K562 (cell line): ENCODE results near the gene CNIH3. TPM values are rescaled to one million over a fixed set of nuclear protein-coding genes. Genes with fewer than 3 reads are reported as not detected.

Source experiments
- ATAC-seq: fragments of 200-7000 bp; cut with Tn5 transposase; 3 replicates; pipeline ENCODE4 v1.9.1; 2020; ENCODE audit warnings: moderate library complexity
- BruUV-seq: library from RNA; stranded (reverse); fragments of 400-500 nt; replicated peaks from 2 replicates; lab custom pipeline; 2021; lab: Mats Ljungman, UMichigan
- CTCF ChIA-PET: fragments of 300-600 bp; formaldehyde crosslinking; extraction: SDS; loops from one replicate; lab custom pipeline; 2021; ENCODE audit warnings: low intra/inter-chr PET ratio; lab: Yijun Ruan, JAX
- POLR2A ChIA-PET: fragments of 300-600, 350-650 bp; sonication (Branson Sonifier 250); formaldehyde crosslinking; extraction: SDS; loops from one replicate; lab custom pipeline; 2021; ENCODE audit warnings: antibody characterized with exemption, inconsistent platforms; lab: Yijun Ruan, JAX
- DNase-seq, 4 experiments: peaks; one replicate each; pipeline versions ENCODE4 v3.0.0 to v3.0.0-alpha.2; 2011 to 2018; ENCODE audit warnings: low spot score in 3 of 4, mixed read lengths in 3 of 4; ENCODE audit errors: extremely low read depth in 1 of 4
- FAIRE-seq: peaks from 2 replicates; lab custom pipeline; 2011; peaks lifted over from hg19 to GRCh38; lab: Jason Lieb, UNC
- H2AFZ ChIP-seq: 2 replicates; pipeline ENCODE4 v1.6.0; 2011; ENCODE audit warnings: low read depth, low read length, control low read depth, inconsistent platforms
- H3K27ac ChIP-seq: fragments of 200-600 bp; 3 replicates; pipeline ENCODE4 v1.8.0; 2011; ENCODE audit warnings: low read depth, mild to moderate bottlenecking, control low read depth, inconsistent platforms, low read length, moderate library complexity, mixed read lengths; ENCODE audit errors: extremely low read depth
- H3K27me3 ChIP-seq, 2 experiments: fragments of 300-600 bp in 1 of 2; 2 replicates in 1 of 2; 3 replicates in 1 of 2; pipeline versions ENCODE4 v1.6.0 to v1.8.0; 2011; ENCODE audit warnings: inconsistent platforms in 2 of 2, low read length in 2 of 2, mild to moderate bottlenecking in 1 of 2, mixed read lengths in 1 of 2, moderate library complexity in 1 of 2; ENCODE audit not compliant: control insufficient read depth in 2 of 2, insufficient read depth in 2 of 2
- H3K36me3 ChIP-seq: fragments of 300-600 bp; 3 replicates; pipeline ENCODE4 v1.8.0; 2011; ENCODE audit warnings: mild to moderate bottlenecking, low read length, inconsistent platforms; ENCODE audit not compliant: control insufficient read depth, insufficient read depth
- H3K4me1 ChIP-seq, 2 experiments: fragments of 200-600 bp in 1 of 2; replicated peaks in 1 of 2; 2 replicates in 1 of 2; 3 replicates in 1 of 2; pipeline versions ENCODE4 v1.5.1 to v1.8.0; 2011; ENCODE audit warnings: inconsistent platforms in 2 of 2, low read length in 2 of 2, mild to moderate bottlenecking in 1 of 2, mixed read lengths in 1 of 2, moderate library complexity in 1 of 2; ENCODE audit not compliant: control insufficient read depth in 2 of 2, insufficient read depth in 2 of 2
- H3K4me2 ChIP-seq: 2 replicates; pipeline ENCODE4 v1.6.1; 2011; ENCODE audit warnings: low read length, control low read depth, inconsistent platforms, mixed read lengths; ENCODE audit not compliant: insufficient read depth
- H3K4me3 ChIP-seq: fragments of 200-600 bp; sonication (generic), shearing (Covaris generic); 2 replicates; pipeline ENCODE4 v1.5.1; 2016; ENCODE audit warnings: control low read depth, inconsistent platforms
- H3K79me2 ChIP-seq: fragments of 200-600 bp; 3 replicates; pipeline ENCODE4 v1.8.0; 2011; ENCODE audit warnings: low read length, inconsistent platforms; ENCODE audit not compliant: control insufficient read depth, insufficient read depth
- H3K9ac ChIP-seq, 2 experiments: 2 replicates each; pipeline versions ENCODE4 v1.6.0 to v1.6.1; 2011; ENCODE audit warnings: low read depth in 2 of 2, low read length in 2 of 2, control low read depth in 1 of 2, inconsistent platforms in 1 of 2, mild to moderate bottlenecking in 1 of 2, mixed read lengths in 1 of 2; ENCODE audit not compliant: insufficient read depth in 1 of 2
- H3K9me1 ChIP-seq: one replicate; pipeline ENCODE4 v1.6.0; 2011; ENCODE audit warnings: inconsistent platforms, mild to moderate bottlenecking, low read length, moderate library complexity; ENCODE audit not compliant: control insufficient read depth, insufficient read depth
- H3K9me3 ChIP-seq: replicated peaks from 2 replicates; pipeline ENCODE4 v1.5.1; 2011; ENCODE audit warnings: low read depth, low read length, inconsistent platforms; ENCODE audit not compliant: control insufficient read depth, insufficient read depth
- H4K20me1 ChIP-seq: replicated peaks from 2 replicates; pipeline ENCODE4 v1.6.1; 2011; ENCODE audit warnings: low read length, inconsistent platforms, mixed read lengths; ENCODE audit not compliant: control insufficient read depth, insufficient read depth
- CC2D1A ChIP-seq: fragments of 450-650 bp; IDR thresholded peaks from 2 replicates; pipeline ENCODE4 v1.6.1; 2017; ENCODE audit warnings: mild to moderate bottlenecking
- CREM ChIP-seq: IDR thresholded peaks from 2 replicates; pipeline ENCODE4 v1.6.1; 2014; ENCODE audit warnings: antibody characterized with exemption, low read depth
- ETV1 ChIP-seq: fragments of 450-650 bp; conservative IDR thresholded peaks from 2 replicates; pipeline ENCODE4 v1.6.1; 2016; ENCODE audit warnings: missing genetic modification characterization, control low read depth, low read depth, missing compliant biosample characterization
- LCOR ChIP-seq: sonication (generic); formaldehyde crosslinking; IDR thresholded peaks from 2 replicates; pipeline ENCODE4 v1.8.0; 2022; ENCODE audit warnings: mild to moderate bottlenecking, missing genetic modification reagents
- MAZ ChIP-seq, 2 experiments: fragments of 450-650 bp in 1 of 2; sonication (generic) in 1 of 2; formaldehyde crosslinking; IDR thresholded peaks in 1 of 2; conservative IDR thresholded peaks in 1 of 2; 2 replicates each; pipeline versions ENCODE4 v1.4.0 to v1.5.0; 2020; ENCODE audit warnings: mild to moderate bottlenecking in 1 of 2, missing genetic modification reagents in 1 of 2
- SFPQ ChIP-seq: fragments of 200-400 bp; formaldehyde crosslinking; IDR thresholded peaks from 2 replicates; pipeline ENCODE4 v1.6.1; 2017; ENCODE audit warnings: mild to moderate bottlenecking, low read depth, low read length, moderate library complexity
- THRAP3 ChIP-seq: fragments of 450-650 bp; IDR thresholded peaks from 2 replicates; pipeline ENCODE4 v1.6.1; 2016; ENCODE audit warnings: mild to moderate bottlenecking, inconsistent platforms, borderline replicate concordance
- ZNF12 ChIP-seq: sonication (generic); formaldehyde crosslinking; IDR thresholded peaks from 2 replicates; pipeline ENCODE4 v1.4.0; 2020; ENCODE audit warnings: mild to moderate bottlenecking, missing genetic modification reagents
- ZNF316 ChIP-seq: fragments of 450-650 bp; IDR thresholded peaks from 2 replicates; pipeline ENCODE4 v1.6.1; 2016
- ZNF589 ChIP-seq: fragments of 200-800 bp; sonication (Bioruptor generic); IDR thresholded peaks from 2 replicates; pipeline ENCODE4 v1.6.1; 2016; ENCODE audit warnings: low read depth, missing genetic modification characterization, missing compliant biosample characterization
- ZNF699 ChIP-seq: fragments of 250-450 bp; sonication (Bioruptor Pico); IDR thresholded peaks from 2 replicates; pipeline ENCODE4 v1.8.0; 2021; ENCODE audit warnings: mild to moderate bottlenecking, moderate library complexity; ENCODE audit not compliant: insufficient replicate concordance
- WGBS: fragments of 100-300 bp; shearing (Covaris generic); methylation state at CpG from one replicate; pipeline ENCODE4 v1.1.6; 2016; ENCODE audit warnings: low coverage, mixed read lengths; ENCODE audit not compliant: insufficient coverage; ENCODE audit errors: missing lambda C conversion rate; 5-methylcytosine and 5-hydroxymethylcytosine counted together
- in situ Hi-C: fragments of 300-500 bp; cut with MboI; formaldehyde crosslinking; loops from 4 replicates; pipeline ENCODE4 v1.15.0; 2018; ENCODE audit warnings: inconsistent platforms, mixed read lengths
- intact Hi-C: fragments of 100-400 bp; cut with micrococcal nuclease; formaldehyde crosslinking; loops from 2 replicates; pipeline ENCODE4 v1.14.2; 2022
- polyA plus RNA-seq, 8 experiments: library from polyadenylated mRNA; depleted of rRNA in 4 of 8; stranded (reverse) in 5 of 8; unstranded in 3 of 8; fragments of >200 nt; fragmentation: Nextera tagmentation in 2 of 8; fragmentation: Illumina TruSeq in 1 of 8; extraction: Ambion mirVana in 2 of 8; extraction: Trizol in 1 of 8; gene quantifications; 2 replicates each; pipeline versions ENCODE4 v1.2.1 to v1.2.3, GENCODE V29; 2011 to 2014; ENCODE audit warnings: inconsistent platforms in 1 of 8, missing spikeins in 1 of 8
- total RNA-seq, 7 experiments: library from RNA; depleted of rRNA in 6 of 7; stranded (reverse); fragments of >200 nt in 6 of 7; fragmentation: Illumina TruSeq in 2 of 7; extraction: Trizol in 2 of 7; gene quantifications; 2 replicates each; pipeline versions ENCODE4 v1.2.1 to v1.2.3, GENCODE V29; 2011 to 2021; ENCODE audit warnings: low replicate concordance in 1 of 7
- TF ChIP-seq, protein P1 (sequence below): fragments of 450-650 bp; formaldehyde crosslinking; IDR thresholded peaks from 2 replicates; pipeline ENCODE4 v1.4.0; 2020; ENCODE audit warnings: mild to moderate bottlenecking, moderate library complexity
- TF ChIP-seq, protein P2 (sequence below): fragments of 450-650 bp; IDR thresholded peaks from 2 replicates; pipeline ENCODE4 v1.6.1; 2017; ENCODE audit warnings: antibody characterized with exemption, mild to moderate bottlenecking

Gene CNIH3
- total and polyA plus RNA-seq, 9 of the 15 experiments (the other 6 are each of a cell fraction or from before 2014, with no cell fraction given): 0.14 to 1.8 (median 0.79) TPM

DNA sequence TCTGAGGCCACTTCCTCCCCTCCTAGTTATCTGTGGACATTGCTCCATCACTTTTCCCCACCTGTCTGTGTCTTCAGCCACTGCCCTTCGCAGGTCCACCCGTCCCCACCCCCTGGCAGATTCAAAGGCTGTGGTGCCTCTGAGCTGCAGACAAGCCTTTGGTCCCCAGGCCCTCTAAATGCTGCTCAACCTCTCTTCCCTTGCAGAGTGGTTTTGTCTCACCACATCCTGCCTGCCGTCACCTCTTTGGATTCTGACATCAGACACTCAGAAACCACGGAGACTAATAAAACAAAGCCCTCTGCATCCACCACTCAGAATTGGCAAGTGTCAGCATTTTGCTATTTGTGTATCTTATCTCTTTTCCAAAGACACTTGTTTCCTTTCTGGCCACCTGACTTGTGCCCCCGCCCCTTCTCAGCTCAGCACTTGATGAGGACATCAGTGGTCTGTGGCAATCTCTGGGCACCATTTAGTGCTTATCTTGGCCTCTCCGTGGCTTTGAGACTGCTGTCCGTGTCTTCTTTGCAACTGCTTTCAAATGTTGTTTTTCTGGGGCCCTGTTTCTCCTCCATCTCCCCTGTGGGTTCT, 7.7 kb downstream of the CNIH3 start:
- DNase-seq (no peak), FAIRE-seq (no peak), ATAC-seq (no peak; the same call in none of the 3 replicates)
- Histone ChIP-seq H3K9me3 (no peaks in the 10 kb centered on the region; the same call in 1 of the 2 replicates), H3K4me3 (no peak overlapping the region), H3K9ac (no peak overlapping the region), H3K79me2 (no peaks in the 10 kb centered on the region), H3K27me3 (peaks cover 27 to 46% of the 10 kb centered on the region in 2 experiments; a peak in 4 of 5 replicates), H3K4me2 (no peak overlapping the region), H3K4me1 (no peaks in the 10 kb centered on the region; a peak in 1 of 5 replicates), H3K27ac (no peak overlapping the region), H4K20me1 (no peaks in the 10 kb centered on the region), H3K9me1 (no peaks in the 10 kb centered on the region), H3K36me3 (no peaks in the 10 kb centered on the region), H2AFZ (no peak overlapping the region)
- intact Hi-C loops: no loop called here
- in situ Hi-C loops: no loop called here
- ChIA-PET POLR2A (interaction anchor here (1.2 kb wide), 1 partner anchor 13 kb away, joined by 4 read pairs; no protein-coding TSS in a partner anchor), CTCF (no interaction called here)
- BruUV-seq: no TSS peak
- 0% methylated on average over 7 of the region's 7 CpGs for WGBS
- TF ChIP-seq, protein P1, sequence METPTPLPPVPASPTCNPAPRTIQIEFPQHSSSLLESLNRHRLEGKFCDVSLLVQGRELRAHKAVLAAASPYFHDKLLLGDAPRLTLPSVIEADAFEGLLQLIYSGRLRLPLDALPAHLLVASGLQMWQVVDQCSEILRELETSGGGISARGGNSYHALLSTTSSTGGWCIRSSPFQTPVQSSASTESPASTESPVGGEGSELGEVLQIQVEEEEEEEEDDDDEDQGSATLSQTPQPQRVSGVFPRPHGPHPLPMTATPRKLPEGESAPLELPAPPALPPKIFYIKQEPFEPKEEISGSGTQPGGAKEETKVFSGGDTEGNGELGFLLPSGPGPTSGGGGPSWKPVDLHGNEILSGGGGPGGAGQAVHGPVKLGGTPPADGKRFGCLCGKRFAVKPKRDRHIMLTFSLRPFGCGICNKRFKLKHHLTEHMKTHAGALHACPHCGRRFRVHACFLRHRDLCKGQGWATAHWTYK (CRISPR knock-in tag): peak; percentile 95
- TF ChIP-seq CREM (0 out of 2 replicates have a peak, but pooled peaks have one; percentile 41), ETV1 (tag) (0 out of 2 replicates have a peak, but pooled peaks have one; percentile 35), LCOR (CRISPR knock-in tag) (no peak), ZNF589 (peak; percentile 56; the same call in 1 of the 2 replicates), CC2D1A (no peak), MAZ (CRISPR knock-in tag; conservative IDR thresholded peaks at IDR 0.05 in 1 of 2, IDR thresholded peaks at IDR 0.05 in 1 of 2) (peak in 1 of 2 experiments; percentile 19; a peak in 2 of 4 replicates), ZNF699 (CRISPR knock-in tag) (no peak), ZNF12 (no peak), SFPQ (no peak), ZNF316 (peak; percentile 73), THRAP3 (no peak)
- TF ChIP-seq, protein P2, sequence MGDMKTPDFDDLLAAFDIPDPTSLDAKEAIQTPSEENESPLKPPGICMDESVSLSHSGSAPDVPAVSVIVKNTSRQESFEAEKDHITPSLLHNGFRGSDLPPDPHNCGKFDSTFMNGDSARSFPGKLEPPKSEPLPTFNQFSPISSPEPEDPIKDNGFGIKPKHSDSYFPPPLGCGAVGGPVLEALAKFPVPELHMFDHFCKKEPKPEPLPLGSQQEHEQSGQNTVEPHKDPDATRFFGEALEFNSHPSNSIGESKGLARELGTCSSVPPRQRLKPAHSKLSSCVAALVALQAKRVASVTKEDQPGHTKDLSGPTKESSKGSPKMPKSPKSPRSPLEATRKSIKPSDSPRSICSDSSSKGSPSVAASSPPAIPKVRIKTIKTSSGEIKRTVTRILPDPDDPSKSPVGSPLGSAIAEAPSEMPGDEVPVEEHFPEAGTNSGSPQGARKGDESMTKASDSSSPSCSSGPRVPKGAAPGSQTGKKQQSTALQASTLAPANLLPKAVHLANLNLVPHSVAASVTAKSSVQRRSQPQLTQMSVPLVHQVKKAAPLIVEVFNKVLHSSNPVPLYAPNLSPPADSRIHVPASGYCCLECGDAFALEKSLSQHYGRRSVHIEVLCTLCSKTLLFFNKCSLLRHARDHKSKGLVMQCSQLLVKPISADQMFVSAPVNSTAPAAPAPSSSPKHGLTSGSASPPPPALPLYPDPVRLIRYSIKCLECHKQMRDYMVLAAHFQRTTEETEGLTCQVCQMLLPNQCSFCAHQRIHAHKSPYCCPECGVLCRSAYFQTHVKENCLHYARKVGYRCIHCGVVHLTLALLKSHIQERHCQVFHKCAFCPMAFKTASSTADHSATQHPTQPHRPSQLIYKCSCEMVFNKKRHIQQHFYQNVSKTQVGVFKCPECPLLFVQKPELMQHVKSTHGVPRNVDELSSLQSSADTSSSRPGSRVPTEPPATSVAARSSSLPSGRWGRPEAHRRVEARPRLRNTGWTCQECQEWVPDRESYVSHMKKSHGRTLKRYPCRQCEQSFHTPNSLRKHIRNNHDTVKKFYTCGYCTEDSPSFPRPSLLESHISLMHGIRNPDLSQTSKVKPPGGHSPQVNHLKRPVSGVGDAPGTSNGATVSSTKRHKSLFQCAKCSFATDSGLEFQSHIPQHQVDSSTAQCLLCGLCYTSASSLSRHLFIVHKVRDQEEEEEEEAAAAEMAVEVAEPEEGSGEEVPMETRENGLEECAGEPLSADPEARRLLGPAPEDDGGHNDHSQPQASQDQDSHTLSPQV: no peak
